Memory B cell (primary cell): ENCODE measurements around the gene SOAT2.
"Not testable (repeated sequence)": the region's sequence is repeated elsewhere in the genome, so short reads cannot be mapped to it uniquely, and the experiment has no call there.

Source experiments
- ATAC-seq: fragments of 150-1000 bp; cut with Tn5 transposase; 2 replicates; pipeline ENCODE4 v1.10.0; 2021; ENCODE audit warnings: low read depth, mild to moderate bottlenecking, moderate library complexity
- DNase-seq, 2 donors: peaks; one replicate each; pipeline ENCODE4 v3.0.0; 2022; ENCODE audit warnings: low spot score in 2 of 2
- H3K27ac Mint-ChIP-seq: one replicate; pipeline ENCODE4 v1.8.0; 2022; ENCODE audit warnings: mild to moderate bottlenecking, moderate library complexity, mixed read lengths
- H3K27me3 Mint-ChIP-seq: one replicate; pipeline ENCODE4 v1.8.0; 2022; ENCODE audit warnings: mixed read lengths
- H3K36me3 Mint-ChIP-seq: one replicate; pipeline ENCODE4 v1.8.0; 2022; ENCODE audit warnings: mild to moderate bottlenecking, mixed read lengths
- H3K4me1 Mint-ChIP-seq: one replicate; pipeline ENCODE4 v1.8.0; 2022; ENCODE audit warnings: mixed read lengths
- H3K4me3 Mint-ChIP-seq: one replicate; pipeline ENCODE4 v1.8.0; 2022; ENCODE audit warnings: mild to moderate bottlenecking, moderate library complexity, mixed read lengths
- H3K9me3 Mint-ChIP-seq: one replicate; pipeline ENCODE4 v1.8.0; 2022; ENCODE audit warnings: mixed read lengths

SOAT2 gene

DNA sequence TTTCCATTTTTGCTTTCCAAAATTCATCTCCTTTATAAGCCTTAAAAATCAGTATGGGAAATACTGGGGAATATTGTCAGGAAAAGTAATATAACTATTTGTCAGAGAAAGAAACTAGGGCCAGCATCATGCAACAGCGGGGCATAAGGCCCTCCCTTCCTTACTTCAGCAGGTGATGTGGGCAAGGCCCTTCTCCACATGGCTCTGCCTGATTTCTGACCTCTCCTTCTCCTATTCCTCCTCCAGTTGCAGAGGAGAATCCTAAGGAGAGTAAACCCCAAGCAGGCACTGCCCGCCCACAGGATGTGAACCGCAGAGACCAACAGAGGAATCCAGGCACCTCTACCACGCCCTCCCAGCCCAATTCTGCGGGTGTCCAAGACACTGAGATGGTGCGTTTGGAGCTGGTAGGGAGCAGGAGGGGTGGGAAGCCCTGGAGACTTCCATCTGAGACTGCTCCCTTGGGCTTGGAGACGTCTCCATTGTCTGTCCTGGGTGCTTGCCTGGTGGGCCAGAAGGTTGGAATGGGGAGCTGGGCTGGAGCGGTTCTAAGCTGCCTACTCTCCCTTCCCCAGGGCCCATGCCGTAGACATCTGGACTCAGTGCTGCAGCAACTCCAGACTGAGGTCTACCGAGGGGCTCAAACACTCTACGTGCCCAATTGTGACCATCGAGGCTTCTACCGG is 2.7 kb upstream of the SOAT2 start:
- H3K27ac Mint-ChIP-seq, result no peak overlapping the region
- peaks cover 39% of the 10 kb centered on the region for H3K4me1 Mint-ChIP-seq
- H3K9me3 Mint-ChIP-seq, result no peaks in the 10 kb centered on the region
- no peak overlapping the region for H3K4me3 Mint-ChIP-seq
- H3K36me3 Mint-ChIP-seq, result no peaks in the 10 kb centered on the region
- no peak for DNase-seq
- no peak for ATAC-seq
- H3K27me3 Mint-ChIP-seq, result peaks cover 4% of the 10 kb centered on the region

DNA sequence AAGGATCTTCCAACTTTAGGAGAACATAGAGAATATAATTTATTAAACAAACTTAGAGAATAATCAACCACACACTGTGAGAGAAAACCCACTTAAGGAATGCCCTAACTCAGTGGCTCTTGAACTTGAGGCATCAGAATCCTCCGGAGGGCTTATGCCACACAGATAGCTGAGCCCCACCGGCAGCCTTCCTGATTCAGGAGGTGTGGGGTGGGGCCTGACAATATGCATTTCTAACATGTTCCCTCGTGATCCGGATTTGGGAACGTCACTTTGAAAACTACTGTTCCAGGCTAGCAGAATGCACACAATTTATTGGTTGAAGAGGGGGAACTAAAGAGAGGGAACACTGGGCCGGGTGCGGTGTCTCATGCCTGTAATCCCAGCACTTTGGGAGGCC is 2.0 kb upstream of the SOAT2 start:
- Mint-ChIP-seq H3K36me3 (no peaks in the 10 kb centered on the region), H3K27ac (no peak overlapping the region), H3K9me3 (no peaks in the 10 kb centered on the region), H3K4me3 (no peak overlapping the region), H3K4me1 (peaks cover 39% of the 10 kb centered on the region), H3K27me3 (peaks cover 4% of the 10 kb centered on the region)
- ATAC-seq (no peak), DNase-seq (no peak)

DNA sequence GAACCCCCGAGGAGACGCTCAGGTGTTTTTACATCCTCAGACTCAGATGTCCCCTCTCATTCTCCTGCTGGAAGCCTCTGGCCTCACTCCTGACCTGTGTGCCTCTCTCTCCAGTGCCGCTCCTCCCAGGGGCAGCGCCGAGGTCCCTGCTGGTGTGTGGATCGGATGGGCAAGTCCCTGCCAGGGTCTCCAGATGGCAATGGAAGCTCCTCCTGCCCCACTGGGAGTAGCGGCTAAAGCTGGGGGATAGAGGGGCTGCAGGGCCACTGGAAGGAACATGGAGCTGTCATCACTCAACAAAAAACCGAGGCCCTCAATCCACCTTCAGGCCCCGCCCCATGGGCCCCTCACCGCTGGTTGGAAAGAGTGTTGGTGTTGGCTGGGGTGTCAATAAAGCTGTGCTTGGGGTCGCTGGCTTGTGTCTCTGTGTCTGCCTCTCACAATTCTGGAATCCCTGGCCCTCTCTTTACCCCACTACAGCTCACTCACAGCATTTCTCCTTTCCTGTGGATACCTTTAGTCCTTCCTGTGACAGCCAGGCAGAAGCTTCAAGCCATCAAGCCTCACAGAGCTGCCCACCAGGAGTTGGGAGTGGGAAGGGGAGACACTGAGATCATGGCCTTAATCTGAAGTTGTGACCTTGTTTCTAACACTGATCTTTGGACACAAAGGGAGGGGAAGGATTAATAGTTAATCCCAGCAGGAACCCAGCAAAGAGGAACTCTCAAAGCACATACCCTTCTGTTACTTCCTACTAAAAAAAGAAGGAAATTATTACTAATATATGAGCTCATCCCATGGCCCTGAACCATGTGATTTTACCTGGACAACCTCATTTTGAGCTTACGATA is 1.1 kb upstream of the SOAT2 start:
- peaks cover 1% of the 10 kb centered on the region for H3K27me3 Mint-ChIP-seq
- no peaks in the 10 kb centered on the region for H3K36me3 Mint-ChIP-seq
- no peaks in the 10 kb centered on the region for H3K9me3 Mint-ChIP-seq
- H3K27ac Mint-ChIP-seq, result no peak overlapping the region
- no peak overlapping the region for H3K4me3 Mint-ChIP-seq
- ATAC-seq (no peak), DNase-seq (no peak)
- H3K4me1 Mint-ChIP-seq, result peaks cover 35% of the 10 kb centered on the region

DNA sequence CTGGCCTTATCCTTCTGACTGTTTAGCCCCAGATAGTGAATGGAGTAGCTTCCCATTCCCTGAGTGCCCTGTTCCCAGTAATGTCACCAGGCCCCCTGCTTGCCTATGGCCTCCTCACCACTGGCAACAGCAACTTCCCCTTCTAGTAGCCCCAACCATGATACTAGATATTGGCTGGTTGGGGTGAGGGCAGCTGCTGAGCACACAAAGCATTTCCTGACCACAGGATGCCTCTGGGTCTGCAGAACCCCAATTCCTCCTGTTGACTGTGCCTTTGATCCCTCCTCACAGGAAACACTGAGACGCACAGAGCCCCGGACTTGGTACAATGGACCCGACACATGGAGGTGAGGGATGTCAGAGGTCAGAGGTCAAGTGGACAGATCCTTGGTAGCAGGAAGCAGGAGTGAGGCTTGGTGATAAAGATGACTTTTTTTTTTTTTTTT is 597 bp downstream of the SOAT2 start:
- ATAC-seq (peak; percentile 52), DNase-seq (no peak)
- Mint-ChIP-seq H3K36me3 (no peaks in the 10 kb centered on the region), H3K4me3 (no peak overlapping the region), H3K9me3 (no peaks in the 10 kb centered on the region), H3K27ac (no peak overlapping the region), H3K27me3 (no peaks in the 10 kb centered on the region), H3K4me1 (peaks cover 24% of the 10 kb centered on the region)

DNA sequence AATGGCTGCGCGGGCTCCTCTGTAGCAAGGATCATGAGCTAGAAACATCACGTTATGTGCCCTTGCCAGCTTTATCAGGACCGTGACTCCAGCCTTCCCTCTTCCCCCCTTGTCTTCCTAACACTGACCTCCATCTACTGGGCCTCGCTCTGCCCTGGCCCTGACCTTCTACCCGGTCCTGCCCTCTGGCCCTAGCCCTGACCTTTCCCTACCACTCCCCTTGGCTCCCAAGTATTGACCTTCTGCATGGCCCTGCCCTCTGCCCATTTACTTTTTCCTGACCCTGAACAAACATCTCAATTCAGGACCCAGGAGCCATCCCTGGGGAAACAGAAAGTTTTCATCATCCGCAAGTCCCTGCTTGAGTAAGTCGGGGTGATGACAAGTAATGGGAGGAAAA is 2.0 kb downstream of the SOAT2 start:
- H3K4me1 Mint-ChIP-seq, result peaks cover 18% of the 10 kb centered on the region
- no peaks in the 10 kb centered on the region for H3K27me3 Mint-ChIP-seq
- ATAC-seq (no peak), DNase-seq (no peak)
- H3K27ac Mint-ChIP-seq, result no peak overlapping the region
- no peaks in the 10 kb centered on the region for H3K36me3 Mint-ChIP-seq
- no peaks in the 10 kb centered on the region for H3K9me3 Mint-ChIP-seq
- H3K4me3 Mint-ChIP-seq, result peak overlapping the region; percentile 6

DNA sequence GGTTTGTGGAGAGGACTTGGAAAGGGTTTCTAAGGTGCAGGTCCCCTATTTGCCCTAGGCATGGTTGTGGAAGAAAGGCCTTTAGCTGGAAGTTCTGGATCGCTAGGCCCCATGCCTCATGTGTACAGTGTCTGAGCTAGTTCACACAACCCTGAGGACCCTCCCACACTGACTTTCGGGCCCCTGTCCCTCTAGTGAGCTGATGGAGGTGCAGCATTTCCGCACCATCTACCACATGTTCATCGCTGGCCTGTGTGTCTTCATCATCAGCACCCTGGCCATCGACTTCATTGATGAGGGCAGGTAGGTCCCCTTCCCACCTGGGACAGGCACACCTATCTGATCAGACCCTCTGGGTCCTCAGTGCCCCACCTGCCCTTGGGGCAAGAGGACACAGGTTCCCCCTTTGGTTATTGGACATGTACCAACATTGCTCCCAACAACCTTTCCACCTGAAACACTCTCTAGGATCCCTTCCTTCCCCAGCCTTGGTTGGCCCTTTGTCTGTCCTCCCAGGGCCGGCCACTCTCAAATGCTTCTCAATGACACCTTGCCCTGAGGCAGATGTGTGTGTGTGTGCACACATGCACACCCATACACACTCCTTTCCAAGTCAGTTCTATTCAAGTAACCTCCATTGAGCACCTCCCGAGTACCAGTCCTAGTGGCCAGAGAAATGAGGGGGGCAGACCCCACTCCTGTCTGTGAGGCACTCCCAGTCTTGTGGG is 2.6 kb downstream of the SOAT2 start:
- H3K27ac Mint-ChIP-seq, result no peak overlapping the region
- H3K27me3 Mint-ChIP-seq, result no peaks in the 10 kb centered on the region
- ATAC-seq, result no peak

DNA sequence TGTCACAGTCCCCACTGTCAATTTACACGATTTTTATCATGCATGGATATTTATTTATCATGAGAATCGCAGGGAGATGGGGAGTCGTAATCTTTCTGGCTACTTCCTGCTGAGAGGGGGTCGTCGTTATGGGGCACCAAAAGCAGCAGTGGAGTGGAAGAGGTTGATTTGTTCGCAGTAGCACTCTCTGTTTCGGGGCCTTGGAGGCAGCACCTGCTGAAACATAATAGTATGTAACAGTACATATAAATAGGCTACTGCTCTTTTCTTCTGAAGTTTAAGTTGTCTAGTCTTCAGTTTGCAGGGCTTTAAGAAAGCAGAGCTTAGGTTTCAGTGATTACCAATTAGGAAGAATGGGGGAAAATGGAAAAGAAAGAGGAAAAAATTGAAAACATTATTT is 3.8 kb downstream of the SOAT2 start:
- Mint-ChIP-seq H3K9me3 (no peaks in the 10 kb centered on the region), H3K4me1 (peaks cover 18% of the 10 kb centered on the region), H3K4me3 (no peak overlapping the region), H3K36me3 (no peaks in the 10 kb centered on the region), H3K27me3 (no peaks in the 10 kb centered on the region), H3K27ac (no peak overlapping the region)
- DNase-seq, result no peak
- ATAC-seq, result no peak

More for the DNA sequence above, 2.6 kb downstream of the SOAT2 start:
- no peak for DNase-seq
- Mint-ChIP-seq H3K4me1 (peaks cover 18% of the 10 kb centered on the region), H3K4me3 (no peak overlapping the region), H3K36me3 (no peaks in the 10 kb centered on the region), H3K9me3 (no peaks in the 10 kb centered on the region)

DNA sequence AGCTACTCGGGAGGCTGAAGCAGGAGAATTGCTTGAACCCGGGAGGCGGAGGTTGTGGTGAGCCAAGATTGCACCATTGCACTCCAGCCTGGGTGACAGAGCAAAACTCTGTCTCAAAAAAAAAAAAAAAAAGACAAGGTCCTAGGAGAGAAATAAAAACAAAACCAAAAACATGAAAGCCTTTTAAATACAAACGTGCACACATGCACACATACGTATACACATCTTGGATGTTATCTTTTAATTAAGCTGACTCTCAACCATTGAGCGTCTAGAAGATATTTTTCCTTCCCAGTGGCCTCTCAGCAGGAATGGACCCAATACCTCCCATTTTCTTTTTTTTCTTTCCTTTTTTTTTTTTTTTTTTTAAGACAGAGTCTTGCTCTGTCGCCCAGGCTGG is 9.1 kb downstream of the SOAT2 start:
- not testable (repeated sequence) for DNase-seq, H3K27me3 Mint-ChIP-seq, H3K36me3 Mint-ChIP-seq, ATAC-seq, H3K27ac Mint-ChIP-seq, H3K4me1 Mint-ChIP-seq, H3K4me3 Mint-ChIP-seq, H3K9me3 Mint-ChIP-seq

DNA sequence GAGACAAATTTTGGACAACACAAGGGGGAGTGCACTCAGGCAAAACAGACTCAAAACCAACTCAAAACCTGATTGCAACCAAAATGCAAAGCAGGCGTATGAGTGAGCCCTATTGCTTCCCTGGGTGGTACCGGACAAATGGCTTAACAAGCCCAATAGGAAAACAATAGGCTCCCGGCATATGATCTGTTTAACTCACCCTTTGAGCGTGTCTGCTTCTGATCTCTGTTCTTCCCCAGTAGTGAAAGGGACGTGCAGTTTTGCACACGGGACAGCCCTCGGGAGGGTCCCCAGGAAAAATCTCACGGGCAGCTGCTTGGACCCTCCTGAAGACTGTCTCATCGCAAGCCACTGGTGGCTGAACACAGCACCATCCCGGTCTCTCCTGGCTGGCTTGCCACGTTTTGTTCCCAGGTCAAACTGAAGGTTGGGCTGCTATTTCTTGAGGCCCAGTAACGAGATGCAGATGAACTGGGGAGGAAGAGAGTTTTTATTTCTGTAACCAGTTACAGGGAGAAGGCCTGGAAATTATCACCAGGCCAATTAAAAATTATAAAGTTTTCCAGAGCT is 9.9 kb downstream of the SOAT2 start:
- no peaks in the 10 kb centered on the region for H3K36me3 Mint-ChIP-seq
- H3K27me3 Mint-ChIP-seq, result no peaks in the 10 kb centered on the region
- H3K4me3 Mint-ChIP-seq, result no peak overlapping the region
- ATAC-seq (no peak), DNase-seq (no peak)
- peaks cover 3% of the 10 kb centered on the region for H3K4me1 Mint-ChIP-seq
- H3K27ac Mint-ChIP-seq, result no peak overlapping the region
- H3K9me3 Mint-ChIP-seq, result no peaks in the 10 kb centered on the region

DNA sequence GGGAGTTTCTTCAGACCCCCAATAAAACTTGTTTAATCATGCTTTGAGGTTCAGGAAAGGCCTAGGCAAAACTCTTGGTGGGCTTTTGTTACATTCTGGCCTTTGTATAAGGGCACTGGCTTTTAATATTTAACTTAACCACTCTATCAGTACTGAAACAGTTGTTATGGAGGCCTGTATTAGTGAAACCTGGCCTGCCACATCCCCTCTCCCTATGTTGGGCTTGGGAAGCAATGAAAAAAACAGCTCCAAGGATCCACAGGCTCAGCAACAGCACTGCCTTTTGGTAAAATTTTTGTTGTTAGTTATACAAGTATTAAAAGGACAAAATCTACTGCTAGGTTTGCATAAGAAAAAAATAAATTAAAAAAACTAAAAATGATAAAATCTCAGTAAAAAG is 10.7 kb downstream of the SOAT2 start:
- Mint-ChIP-seq H3K9me3 (no peaks in the 10 kb centered on the region), H3K27ac (no peak overlapping the region), H3K36me3 (no peaks in the 10 kb centered on the region), H3K4me1 (peaks cover 3% of the 10 kb centered on the region), H3K4me3 (no peak overlapping the region), H3K27me3 (no peaks in the 10 kb centered on the region)
- DNase-seq (no peak), ATAC-seq (no peak)

DNA sequence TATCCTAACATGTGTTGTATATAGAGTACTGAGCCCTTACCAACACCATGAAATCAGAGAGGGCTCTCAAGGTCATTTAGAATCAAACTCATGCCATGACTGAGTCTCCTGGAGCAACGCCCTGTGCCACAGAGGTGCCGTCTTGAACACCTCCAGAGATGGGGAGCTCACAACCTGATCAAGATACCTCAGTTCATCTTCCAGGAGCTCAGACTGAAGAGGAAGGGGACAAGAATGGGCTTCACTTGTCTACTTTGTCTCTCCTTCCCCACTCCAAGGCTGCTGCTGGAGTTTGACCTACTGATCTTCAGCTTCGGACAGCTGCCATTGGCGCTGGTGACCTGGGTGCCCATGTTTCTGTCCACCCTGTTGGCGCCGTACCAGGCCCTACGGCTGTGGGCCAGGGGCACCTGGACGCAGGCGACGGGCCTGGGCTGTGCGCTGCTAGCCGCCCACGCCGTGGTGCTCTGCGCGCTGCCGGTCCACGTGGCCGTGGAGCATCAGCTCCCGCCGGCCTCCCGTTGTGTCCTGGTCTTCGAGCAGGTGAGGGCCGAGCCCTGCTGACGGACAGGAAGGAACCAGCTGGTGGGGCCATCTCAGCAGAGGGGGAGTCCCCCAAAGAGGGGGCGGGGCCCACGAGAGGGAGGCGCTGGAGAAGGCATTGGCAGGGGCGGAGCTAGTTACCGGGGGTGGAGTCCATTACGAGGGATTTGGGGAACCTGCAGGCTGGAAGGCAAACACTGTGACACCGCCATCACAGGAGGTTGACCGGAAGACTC is 12.0 kb downstream of the SOAT2 start:
- H3K27ac Mint-ChIP-seq, result no peak overlapping the region
- DNase-seq (no peak), ATAC-seq (no peak)

DNA sequence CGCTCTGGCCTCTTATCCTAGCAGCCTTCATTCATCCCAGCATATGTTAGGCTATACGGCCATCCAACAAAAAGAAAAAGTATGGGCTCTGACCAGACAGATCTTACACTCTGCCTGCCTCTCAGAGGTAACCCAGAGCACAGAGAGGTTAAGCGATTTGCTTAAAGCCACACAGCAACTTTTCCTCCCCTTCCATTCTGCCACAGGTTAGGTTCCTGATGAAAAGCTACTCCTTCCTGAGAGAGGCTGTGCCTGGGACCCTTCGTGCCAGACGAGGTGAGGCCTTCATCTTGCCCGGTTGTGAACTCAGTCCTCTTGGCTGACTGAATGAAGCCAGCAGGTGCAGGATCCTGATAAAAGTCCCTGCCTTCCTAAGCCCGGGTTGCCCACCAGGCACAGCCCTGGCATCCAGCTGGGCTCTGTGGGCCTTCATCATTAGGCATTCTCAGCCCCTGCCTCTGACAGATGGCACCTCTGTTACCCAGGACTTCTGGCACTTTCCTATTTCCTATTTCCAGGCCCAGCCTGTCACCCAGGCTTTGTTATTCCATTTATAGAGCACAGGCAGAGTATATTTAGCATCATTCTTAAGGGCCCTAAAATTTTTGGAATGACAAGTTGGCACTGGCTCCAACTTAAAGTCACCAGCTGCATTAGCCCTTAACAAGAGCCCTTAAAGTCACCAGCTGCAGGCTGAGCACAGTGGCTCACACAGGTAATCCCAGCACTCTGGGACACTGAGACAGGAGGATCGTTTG is 12.8 kb downstream of the SOAT2 start:
- DNase-seq (no peak), ATAC-seq (no peak)
- Mint-ChIP-seq H3K27ac (no peak overlapping the region), H3K27me3 (peaks cover 2% of the 10 kb centered on the region), H3K36me3 (no peaks in the 10 kb centered on the region), H3K4me3 (no peak overlapping the region), H3K9me3 (no peaks in the 10 kb centered on the region), H3K4me1 (peaks cover 3% of the 10 kb centered on the region)

More for the DNA sequence above, 12.0 kb downstream of the SOAT2 start:
- Mint-ChIP-seq H3K9me3 (no peaks in the 10 kb centered on the region), H3K36me3 (no peaks in the 10 kb centered on the region), H3K27me3 (peaks cover 2% of the 10 kb centered on the region), H3K4me1 (peaks cover 3% of the 10 kb centered on the region), H3K4me3 (no peak overlapping the region)

DNA sequence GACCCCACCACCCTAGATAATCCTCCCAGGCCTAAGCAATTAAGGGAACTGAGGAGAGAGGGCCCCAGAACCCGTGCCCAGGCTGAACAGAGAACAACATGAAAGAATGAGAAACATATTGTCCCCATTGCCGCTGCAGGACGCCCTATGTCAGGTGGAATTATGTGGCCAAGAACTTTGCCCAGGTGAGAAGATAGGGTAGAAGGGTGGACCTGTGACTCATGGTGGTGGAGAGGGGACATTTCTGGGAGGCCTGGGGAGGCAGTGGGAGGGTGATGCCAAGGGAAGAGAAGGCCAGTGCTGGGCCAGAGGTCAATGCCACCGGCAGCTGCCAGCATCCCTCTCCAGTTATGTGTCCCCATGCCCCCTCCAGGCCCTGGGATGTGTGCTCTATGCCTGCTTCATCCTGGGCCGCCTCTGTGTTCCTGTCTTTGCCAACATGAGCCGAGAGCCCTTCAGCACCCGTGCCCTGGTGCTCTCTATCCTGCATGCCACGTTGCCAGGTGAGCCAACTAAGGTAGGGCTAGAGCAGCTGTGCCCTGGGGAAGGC is 15.5 kb downstream of the SOAT2 start:
- Mint-ChIP-seq H3K27me3 (peaks cover 4% of the 10 kb centered on the region), H3K4me3 (no peak overlapping the region), H3K4me1 (no peaks in the 10 kb centered on the region), H3K9me3 (no peaks in the 10 kb centered on the region), H3K36me3 (no peaks in the 10 kb centered on the region), H3K27ac (no peak overlapping the region)
- no peak for DNase-seq
- ATAC-seq, result no peak
